Gastrocnemius medialis (tissue), 4 donors: ENCODE results near the gene BICD1. TPM values are rescaled to one million over a fixed set of nuclear protein-coding genes. Genes with fewer than 3 reads are reported as not detected.
A peak's percentile ranks its signal among the peaks of the same experiment; 100 is the strongest.

ENCODE experiments used
- ATAC-seq, 2 donors: fragments of 150-250 bp; one replicate each; pipeline ENCODE4 v1.9.1; 2016
- DNase-seq, 2 donors: peaks; one replicate each; pipeline ENCODE4 v3.0.0-alpha.2; 2019
- H3K27ac ChIP-seq, 4 donors: fragments of 200-600 bp; sonication (generic); 1 replicate in 1 of 4; 2 replicates in 3 of 4; pipeline ENCODE4 v1.5.1; 2016 to 2018; ENCODE audit warnings: mild to moderate bottlenecking in 2 of 4, moderate library complexity in 1 of 4
- H3K27me3 ChIP-seq, 3 donors: fragments of 200-600 bp; sonication (generic) in 2 of 3; 1 replicate in 1 of 3; 2 replicates in 2 of 3; pipeline versions ENCODE4 v1.5.1 to v1.6.0; 2016 to 2019; ENCODE audit warnings: mild to moderate bottlenecking in 1 of 3, moderate library complexity in 1 of 3
- H3K36me3 ChIP-seq, 2 donors: fragments of 200-600 bp; sonication (generic) in 1 of 2; one replicate each; pipeline ENCODE4 v1.5.1; 2017 to 2018
- H3K4me1 ChIP-seq, 2 donors: fragments of 200-600 bp; sonication (generic) in 1 of 2; one replicate each; pipeline ENCODE4 v1.5.1; 2016 to 2017; ENCODE audit warnings: mild to moderate bottlenecking in 2 of 2
- H3K4me3 ChIP-seq, 4 donors: fragments of 200-600 bp; sonication (generic) in 3 of 4; 1 replicate in 1 of 4; 2 replicates in 3 of 4; pipeline ENCODE4 v1.5.1; 2016 to 2019; ENCODE audit warnings: mild to moderate bottlenecking in 2 of 4
- H3K9me3 ChIP-seq, 3 donors: fragments of 200-600 bp; sonication (generic) in 2 of 3; 1 replicate in 1 of 3; 2 replicates in 2 of 3; pipeline ENCODE4 v1.5.1; 2016 to 2019
- POLR2A ChIP-seq, 2 donors: fragments of 450-650 bp; IDR thresholded peaks; one replicate each; pipeline ENCODE4 v1.6.1; 2017; ENCODE audit warnings: antibody characterized with exemption in 2 of 2, mild to moderate bottlenecking in 2 of 2, moderate library complexity in 2 of 2
- in situ Hi-C, 4 donors: fragments of 200-750 bp; cut with MboI; loops; one replicate each; pipeline versions ENCODE4 v1.15.0 to v1.8.0; 2017; ENCODE audit warnings: low sequenced_read_pairs in 4 of 4
- intact Hi-C: fragments of 100-400 bp; cut with DNase I; formaldehyde crosslinking; loops from one replicate; pipeline ENCODE4 v1.15.1; 2023; ENCODE audit warnings: low total_unique reads
- total RNA-seq, 4 donors: library from RNA; depleted of rRNA; stranded (reverse); fragments of >200 nt; gene quantifications; one replicate each; pipeline versions ENCODE4 v1.1.0 to v1.2.3, GENCODE V29; 2016
- TF ChIP-seq, protein P1 (sequence below), 5 experiments: fragments of 450-650 bp in 3 of 5; fragments of 200-600 bp in 2 of 5; sonication (generic) in 2 of 5; IDR thresholded peaks in 4 of 5; conservative IDR thresholded peaks in 1 of 5; 1 replicate in 4 of 5; 2 replicates in 1 of 5; pipeline ENCODE4 v1.5.1; 2016 to 2019; ENCODE audit warnings: antibody characterized with exemption in 5 of 5, mild to moderate bottlenecking in 3 of 5, moderate library complexity in 3 of 5

BICD1 gene
- total RNA-seq, 4 donors from 2014 or later, result 1.4 to 2.3 (median 2.0) TPM

DNA sequence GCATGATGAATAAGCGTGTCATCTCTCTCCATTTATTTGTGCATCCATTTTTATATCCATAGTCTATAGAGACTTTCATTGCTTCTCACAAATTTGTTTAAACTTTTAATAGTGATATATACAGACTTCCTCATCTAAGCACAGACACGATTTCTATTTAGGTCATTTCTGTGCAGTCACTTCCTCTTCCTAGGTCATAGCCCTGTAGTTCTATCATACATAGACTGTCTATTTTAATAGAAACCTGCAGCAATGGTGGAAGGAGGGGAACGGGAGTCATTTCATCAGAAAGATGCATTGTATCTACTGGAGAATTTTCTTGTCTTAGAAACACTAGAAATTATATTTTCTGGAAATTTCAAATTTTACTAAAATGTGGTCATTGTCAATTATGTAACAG, 159.3 kb downstream of the BICD1 start:
- Histone ChIP-seq H3K36me3 (no peaks in the 10 kb centered on the region), H3K4me3 (no peak overlapping the region), H3K27me3 (no peaks in the 10 kb centered on the region), H3K27ac (no peak overlapping the region), H3K4me1 (peaks cover 0 to 2% of the 10 kb centered on the region in 2 donors), H3K9me3 (no peaks in the 10 kb centered on the region)
- TF ChIP-seq, protein P1, sequence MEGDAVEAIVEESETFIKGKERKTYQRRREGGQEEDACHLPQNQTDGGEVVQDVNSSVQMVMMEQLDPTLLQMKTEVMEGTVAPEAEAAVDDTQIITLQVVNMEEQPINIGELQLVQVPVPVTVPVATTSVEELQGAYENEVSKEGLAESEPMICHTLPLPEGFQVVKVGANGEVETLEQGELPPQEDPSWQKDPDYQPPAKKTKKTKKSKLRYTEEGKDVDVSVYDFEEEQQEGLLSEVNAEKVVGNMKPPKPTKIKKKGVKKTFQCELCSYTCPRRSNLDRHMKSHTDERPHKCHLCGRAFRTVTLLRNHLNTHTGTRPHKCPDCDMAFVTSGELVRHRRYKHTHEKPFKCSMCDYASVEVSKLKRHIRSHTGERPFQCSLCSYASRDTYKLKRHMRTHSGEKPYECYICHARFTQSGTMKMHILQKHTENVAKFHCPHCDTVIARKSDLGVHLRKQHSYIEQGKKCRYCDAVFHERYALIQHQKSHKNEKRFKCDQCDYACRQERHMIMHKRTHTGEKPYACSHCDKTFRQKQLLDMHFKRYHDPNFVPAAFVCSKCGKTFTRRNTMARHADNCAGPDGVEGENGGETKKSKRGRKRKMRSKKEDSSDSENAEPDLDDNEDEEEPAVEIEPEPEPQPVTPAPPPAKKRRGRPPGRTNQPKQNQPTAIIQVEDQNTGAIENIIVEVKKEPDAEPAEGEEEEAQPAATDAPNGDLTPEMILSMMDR (IDR thresholded peaks at IDR 0.05 in 4 of 5, conservative IDR thresholded peaks at IDR 0.05 in 1 of 5), result no peak
- no peak for TF ChIP-seq POLR2A (IDR thresholded peaks at IDR 0.05)
- intact Hi-C loops (no loop called here), in situ Hi-C loops (no loop called here)
- ATAC-seq (no peak), DNase-seq (no peak)

DNA sequence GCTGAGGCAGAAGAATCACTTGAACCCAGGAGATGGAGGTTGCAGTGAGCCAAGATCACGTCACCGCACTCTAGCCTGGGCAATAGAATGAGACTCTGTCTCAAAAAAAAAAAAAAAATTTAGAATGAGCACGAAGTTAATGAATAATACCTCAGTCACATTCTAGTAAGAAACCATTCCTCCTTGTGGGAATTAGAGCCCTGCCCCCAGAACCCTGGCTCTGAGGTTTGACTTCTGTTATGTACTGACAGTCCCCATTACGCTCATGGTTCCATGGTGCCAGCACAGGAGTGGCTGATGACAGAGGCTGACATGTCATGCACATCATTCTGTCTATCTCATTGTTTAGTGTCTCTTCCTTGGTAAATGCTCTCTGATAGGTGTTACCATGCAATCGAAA, 160.1 kb downstream of the BICD1 start:
- H3K9me3 ChIP-seq, result no peaks in the 10 kb centered on the region
- H3K36me3 ChIP-seq, result no peaks in the 10 kb centered on the region
- in situ Hi-C loops (no loop called here), intact Hi-C loops (no loop called here)
- DNase-seq, result no peak
- H3K4me3 ChIP-seq, result no peak overlapping the region
- H3K27me3 ChIP-seq, result no peaks in the 10 kb centered on the region
- H3K4me1 ChIP-seq, result peaks cover 0 to 6% of the 10 kb centered on the region in 2 donors
- no peak for TF ChIP-seq POLR2A (IDR thresholded peaks at IDR 0.05)
- TF ChIP-seq, protein P1 (IDR thresholded peaks at IDR 0.05 in 4 of 5, conservative IDR thresholded peaks at IDR 0.05 in 1 of 5), result no peak
- no peak for ATAC-seq
- H3K27ac ChIP-seq, result no peak overlapping the region

- no peaks in the 10 kb centered on the region for H3K27me3 ChIP-seq
- H3K4me1 ChIP-seq, result peaks cover 0 to 6% of the 10 kb centered on the region in 2 donors
- intact Hi-C loops (no loop called here), in situ Hi-C loops (no loop called here)
- no peak overlapping the region for H3K4me3 ChIP-seq
- TF ChIP-seq, protein P1 (IDR thresholded peaks at IDR 0.05 in 4 of 5, conservative IDR thresholded peaks at IDR 0.05 in 1 of 5), result no peak
- TF ChIP-seq POLR2A (IDR thresholded peaks at IDR 0.05), result no peak
- H3K9me3 ChIP-seq, result no peaks in the 10 kb centered on the region
- peak overlapping the region in 1 of 4 donors; percentile 15 for H3K27ac ChIP-seq
- no peaks in the 10 kb centered on the region for H3K36me3 ChIP-seq
- DNase-seq (no peak), ATAC-seq (peak in 1 of 2 donors; percentile 63)
Observed at GRCh38 chr12:32270818-32271710, 164.4 kb downstream of the BICD1 start.

GRCh38 chr12:32272465-32272864, 165.8 kb downstream of the BICD1 start:
- in situ Hi-C loops, result no loop called here
- ATAC-seq, result no peak
- Histone ChIP-seq H3K9me3 (no peaks in the 10 kb centered on the region), H3K4me1 (peaks cover 0 to 6% of the 10 kb centered on the region in 2 donors), H3K27ac (no peak overlapping the region), H3K27me3 (no peaks in the 10 kb centered on the region), H3K4me3 (no peak overlapping the region), H3K36me3 (no peaks in the 10 kb centered on the region)
- intact Hi-C loops, result no loop called here
- TF ChIP-seq, protein P1 (IDR thresholded peaks at IDR 0.05 in 4 of 5, conservative IDR thresholded peaks at IDR 0.05 in 1 of 5), result no peak
- no peak for TF ChIP-seq POLR2A (IDR thresholded peaks at IDR 0.05)
- no peak for DNase-seq
